ENCODE data around the gene CGN.

The CGN gene

DNA sequence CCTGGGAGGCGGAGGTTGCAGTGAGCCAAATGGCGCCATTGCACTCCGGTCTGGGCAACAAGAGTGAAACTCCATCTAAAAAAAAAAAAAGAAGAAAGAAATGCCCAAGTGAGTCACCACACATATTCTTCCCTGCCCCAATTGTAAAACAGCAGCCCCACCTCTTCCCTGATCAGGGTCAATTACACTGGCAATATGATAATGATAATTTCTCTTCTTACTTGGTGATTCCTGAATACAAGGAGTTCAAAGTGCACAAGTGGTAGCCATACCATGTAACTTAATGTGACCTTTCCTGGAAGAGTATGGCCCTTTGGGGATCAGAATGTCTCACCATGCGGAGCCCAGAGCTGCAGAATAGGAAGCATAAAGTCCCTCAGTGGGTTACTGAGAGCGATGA, 11.8 kb upstream of the CGN start:
- no peak overlapping the region for H2AFZ ChIP-seq (ENCODE audit: low read length)
- H3K23ac ChIP-seq (ENCODE audit: low read depth, low read length, poor library complexity): no peak overlapping the region
- no CpG with 5 or more reads among the region's 5 CpGs for WGBS, 2 donors (ENCODE audit: extremely low coverage in 2 of 2, insufficient read length in 2 of 2, insufficient replicate concordance in 1 of 2)
- H2BK120ac ChIP-seq (ENCODE audit: low read depth, low read length): no peak overlapping the region
- no peak overlapping the region for H3K4me2 ChIP-seq (ENCODE audit: insufficient read depth, low read length, poor library complexity, severe bottlenecking)
- no peak overlapping the region for H2BK12ac ChIP-seq (ENCODE audit: low read length)
- no peak overlapping the region for H3K4ac ChIP-seq (ENCODE audit: low read length)
- H2BK5ac ChIP-seq (ENCODE audit: low read length): no peak overlapping the region
- H3K79me1 ChIP-seq (ENCODE audit: low read depth, low read length): no peaks in the 10 kb centered on the region
- H4K8ac ChIP-seq (ENCODE audit: low read depth, low read length): no peak overlapping the region
- no peaks in the 10 kb centered on the region for H3K36me3 ChIP-seq (replicated peaks in 1 of 2; ENCODE audit: control insufficient read depth in 2 of 2, insufficient read depth in 2 of 2, low read length in 2 of 2)
- H3K18ac ChIP-seq (ENCODE audit: low read length): no peak overlapping the region
- H4K91ac ChIP-seq (ENCODE audit: low read depth, low read length, poor library complexity): no peak overlapping the region
- no peak overlapping the region for H3K4me3 ChIP-seq (ENCODE audit: low read length in 2 of 2)
- H3K27me3 ChIP-seq (ENCODE audit: control insufficient read depth in 3 of 3, insufficient read depth in 3 of 3, low read depth in 1 of 3, low read length in 3 of 3): peaks cover 0 to 11% (median 0%) of the 10 kb centered on the region in 3 experiments
- DNase-seq (ENCODE audit: low spot score): no peak
- peaks cover 6 to 10% of the 10 kb centered on the region in 2 donors for H3K4me1 ChIP-seq (ENCODE audit: control insufficient read depth in 2 of 2, insufficient read depth in 1 of 2, low read depth in 1 of 2, low read length in 2 of 2)
- H2AK5ac ChIP-seq (ENCODE audit: low read depth, low read length): no peak overlapping the region
- no peaks in the 10 kb centered on the region for H3K9me3 ChIP-seq (replicated peaks in 1 of 2; ENCODE audit: control insufficient read depth in 2 of 2, insufficient read depth in 1 of 2, low read depth in 1 of 2, low read length in 2 of 2)
- no peak overlapping the region for H2BK15ac ChIP-seq (ENCODE audit: low read length)
- no peak overlapping the region for H3K27ac ChIP-seq (replicated peaks; ENCODE audit: low read length)
- no peak overlapping the region for H3K14ac ChIP-seq (ENCODE audit: low read length)
- H3K9ac ChIP-seq (ENCODE audit: low read depth, low read length, poor library complexity): no peak overlapping the region

DNA sequence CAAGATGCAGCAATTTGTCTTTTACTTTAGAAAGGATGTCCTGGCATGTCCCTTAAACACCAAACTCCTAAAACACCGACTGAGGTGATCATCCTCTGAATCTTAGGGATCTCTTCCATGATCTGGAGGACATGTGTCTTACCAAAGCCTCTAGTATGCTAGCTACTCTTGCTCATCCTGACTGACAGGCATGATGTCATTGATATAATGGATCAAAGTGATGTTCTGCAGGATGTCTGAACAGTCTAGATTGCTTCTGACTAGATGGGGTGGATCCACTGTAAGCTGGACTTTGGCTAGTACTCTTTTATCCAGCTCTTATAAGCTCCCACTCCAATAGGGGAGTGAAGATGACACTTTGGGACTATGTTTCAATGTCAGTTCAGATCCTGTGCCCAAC, 11.3 kb upstream of the CGN start:
- Histone ChIP-seq H3K36me3 (replicated peaks in 1 of 2; ENCODE audit: control insufficient read depth in 2 of 2, insufficient read depth in 2 of 2, low read length in 2 of 2) (no peaks in the 10 kb centered on the region), H3K9ac (ENCODE audit: low read depth, low read length, poor library complexity) (no peak overlapping the region), H3K4ac (ENCODE audit: low read length) (no peak overlapping the region), H3K27ac (replicated peaks; ENCODE audit: low read length) (no peak overlapping the region), H3K23ac (ENCODE audit: low read depth, low read length, poor library complexity) (no peak overlapping the region), H2BK12ac (ENCODE audit: low read length) (no peak overlapping the region), H4K8ac (ENCODE audit: low read depth, low read length) (no peak overlapping the region), H2BK120ac (ENCODE audit: low read depth, low read length) (no peak overlapping the region), H2AFZ (ENCODE audit: low read length) (no peak overlapping the region), H2AK5ac (ENCODE audit: low read depth, low read length) (no peak overlapping the region), H3K18ac (ENCODE audit: low read length) (no peak overlapping the region), H3K9me3 (replicated peaks in 1 of 2; ENCODE audit: control insufficient read depth in 2 of 2, insufficient read depth in 1 of 2, low read depth in 1 of 2, low read length in 2 of 2) (no peaks in the 10 kb centered on the region), H3K4me1 (ENCODE audit: control insufficient read depth in 2 of 2, insufficient read depth in 1 of 2, low read depth in 1 of 2, low read length in 2 of 2) (peaks cover 6 to 9% of the 10 kb centered on the region in 2 donors), H2BK5ac (ENCODE audit: low read length) (no peak overlapping the region), H3K14ac (ENCODE audit: low read length) (no peak overlapping the region), H3K27me3 (ENCODE audit: control insufficient read depth in 3 of 3, insufficient read depth in 3 of 3, low read depth in 1 of 3, low read length in 3 of 3) (peaks cover 0 to 11% (median 0%) of the 10 kb centered on the region in 3 experiments), H4K91ac (ENCODE audit: low read depth, low read length, poor library complexity) (no peak overlapping the region), H2BK15ac (ENCODE audit: low read length) (no peak overlapping the region), H3K79me1 (ENCODE audit: low read depth, low read length) (no peaks in the 10 kb centered on the region), H3K4me3 (ENCODE audit: low read length in 2 of 2) (no peak overlapping the region), H3K4me2 (ENCODE audit: insufficient read depth, low read length, poor library complexity, severe bottlenecking) (no peak overlapping the region)
- no peak for DNase-seq (ENCODE audit: low spot score)
- WGBS, 2 donors (ENCODE audit: extremely low coverage in 2 of 2, insufficient read length in 2 of 2, insufficient replicate concordance in 1 of 2): no CpG with 5 or more reads among the region's 1 CpG

DNA sequence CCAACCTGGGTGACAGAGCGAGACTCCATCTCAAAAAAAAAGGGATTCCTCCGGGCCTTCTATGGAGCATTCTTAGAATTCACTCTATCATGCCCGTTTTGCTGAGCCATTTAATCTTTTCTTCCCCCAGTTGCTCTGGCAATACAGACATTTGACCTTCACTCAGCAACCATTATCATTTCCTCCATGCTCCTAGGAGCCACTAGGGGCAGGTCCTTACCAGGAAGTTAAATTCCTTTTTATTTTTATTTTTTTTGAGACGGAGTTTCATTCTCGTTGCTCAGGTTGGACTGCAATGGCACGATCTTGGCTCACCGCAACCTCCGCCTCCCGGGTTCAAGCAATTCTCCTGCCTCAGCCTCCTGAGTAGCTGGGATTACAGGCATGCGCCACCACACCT, 9.7 kb upstream of the CGN start:
- Histone ChIP-seq H3K27me3 (ENCODE audit: control insufficient read depth in 3 of 3, insufficient read depth in 3 of 3, low read depth in 1 of 3, low read length in 3 of 3) (peaks cover 0 to 11% (median 0%) of the 10 kb centered on the region in 3 experiments), H2AK5ac (ENCODE audit: low read depth, low read length) (no peak overlapping the region), H3K4me3 (ENCODE audit: low read length in 2 of 2) (no peak overlapping the region), H3K18ac (ENCODE audit: low read length) (no peak overlapping the region), H2BK120ac (ENCODE audit: low read depth, low read length) (no peak overlapping the region), H3K9ac (ENCODE audit: low read depth, low read length, poor library complexity) (no peak overlapping the region), H3K4me2 (ENCODE audit: insufficient read depth, low read length, poor library complexity, severe bottlenecking) (no peak overlapping the region), H4K8ac (ENCODE audit: low read depth, low read length) (no peak overlapping the region), H3K9me3 (replicated peaks in 1 of 2; ENCODE audit: control insufficient read depth in 2 of 2, insufficient read depth in 1 of 2, low read depth in 1 of 2, low read length in 2 of 2) (no peaks in the 10 kb centered on the region), H2BK5ac (ENCODE audit: low read length) (no peak overlapping the region), H3K4me1 (ENCODE audit: control insufficient read depth in 2 of 2, insufficient read depth in 1 of 2, low read depth in 1 of 2, low read length in 2 of 2) (peaks cover 3 to 5% of the 10 kb centered on the region in 2 donors), H2BK15ac (ENCODE audit: low read length) (no peak overlapping the region), H3K27ac (replicated peaks; ENCODE audit: low read length) (no peak overlapping the region), H4K91ac (ENCODE audit: low read depth, low read length, poor library complexity) (no peak overlapping the region), H3K79me1 (ENCODE audit: low read depth, low read length) (no peaks in the 10 kb centered on the region), H3K36me3 (replicated peaks in 1 of 2; ENCODE audit: control insufficient read depth in 2 of 2, insufficient read depth in 2 of 2, low read length in 2 of 2) (no peaks in the 10 kb centered on the region), H2BK12ac (ENCODE audit: low read length) (no peak overlapping the region), H3K23ac (ENCODE audit: low read depth, low read length, poor library complexity) (no peak overlapping the region), H3K14ac (ENCODE audit: low read length) (no peak overlapping the region), H2AFZ (ENCODE audit: low read length) (no peak overlapping the region), H3K4ac (ENCODE audit: low read length) (no peak overlapping the region)
- WGBS, 2 donors (ENCODE audit: extremely low coverage in 2 of 2, insufficient read length in 2 of 2, insufficient replicate concordance in 1 of 2): no CpG with 5 or more reads among the region's 10 CpGs
- no peak for DNase-seq (ENCODE audit: low spot score)

DNA sequence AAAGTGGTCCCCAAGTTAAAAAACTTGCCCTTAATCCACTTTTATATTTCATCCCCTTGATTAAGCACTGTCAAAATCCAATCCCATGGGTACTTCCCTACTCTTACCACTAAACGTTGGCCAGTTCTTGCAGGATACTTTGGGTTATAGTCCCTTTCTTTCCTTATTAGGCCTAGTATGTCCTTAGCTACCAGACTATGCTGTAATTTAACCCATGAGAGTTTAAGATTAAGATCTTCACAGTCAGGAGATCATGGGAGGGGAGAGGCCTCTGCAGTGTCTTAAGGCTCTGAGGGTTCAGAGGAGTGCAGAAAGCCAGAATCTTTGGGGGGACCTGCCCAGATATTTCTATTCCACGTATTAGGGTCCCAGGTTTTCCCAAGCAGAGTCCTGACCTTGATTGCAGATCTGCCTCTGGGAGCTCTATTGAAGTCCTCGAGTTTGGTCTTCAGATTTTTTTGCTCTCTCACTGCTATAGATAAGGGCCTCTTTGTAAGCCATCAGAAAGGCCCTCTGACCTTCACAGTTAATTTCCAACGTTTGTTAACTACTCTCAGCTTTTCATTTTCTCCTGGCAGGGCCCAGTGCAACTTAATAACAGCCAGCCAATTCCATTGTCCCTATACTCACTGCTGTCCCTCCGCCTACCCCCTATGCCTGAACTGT, 9.0 kb upstream of the CGN start:
- Histone ChIP-seq H3K27me3 (ENCODE audit: control insufficient read depth in 3 of 3, insufficient read depth in 3 of 3, low read depth in 1 of 3, low read length in 3 of 3) (peaks cover 0 to 11% (median 0%) of the 10 kb centered on the region in 3 experiments), H3K27ac (replicated peaks; ENCODE audit: low read length) (no peak overlapping the region), H3K79me1 (ENCODE audit: low read depth, low read length) (no peaks in the 10 kb centered on the region), H4K8ac (ENCODE audit: low read depth, low read length) (no peak overlapping the region), H3K14ac (ENCODE audit: low read length) (no peak overlapping the region), H3K4me2 (ENCODE audit: insufficient read depth, low read length, poor library complexity, severe bottlenecking) (no peak overlapping the region), H2AFZ (ENCODE audit: low read length) (peak overlapping the region; percentile 51), H3K9ac (ENCODE audit: low read depth, low read length, poor library complexity) (no peak overlapping the region), H2BK120ac (ENCODE audit: low read depth, low read length) (no peak overlapping the region), H3K18ac (ENCODE audit: low read length) (no peak overlapping the region), H3K23ac (ENCODE audit: low read depth, low read length, poor library complexity) (no peak overlapping the region), H3K4me1 (ENCODE audit: control insufficient read depth in 2 of 2, insufficient read depth in 1 of 2, low read depth in 1 of 2, low read length in 2 of 2) (peaks cover 3 to 5% of the 10 kb centered on the region in 2 donors), H2BK15ac (ENCODE audit: low read length) (no peak overlapping the region), H3K4me3 (ENCODE audit: low read length in 2 of 2) (no peak overlapping the region), H3K9me3 (replicated peaks in 1 of 2; ENCODE audit: control insufficient read depth in 2 of 2, insufficient read depth in 1 of 2, low read depth in 1 of 2, low read length in 2 of 2) (no peaks in the 10 kb centered on the region), H4K91ac (ENCODE audit: low read depth, low read length, poor library complexity) (no peak overlapping the region), H2AK5ac (ENCODE audit: low read depth, low read length) (no peak overlapping the region), H2BK5ac (ENCODE audit: low read length) (no peak overlapping the region), H3K36me3 (replicated peaks in 1 of 2; ENCODE audit: control insufficient read depth in 2 of 2, insufficient read depth in 2 of 2, low read length in 2 of 2) (no peaks in the 10 kb centered on the region), H3K4ac (ENCODE audit: low read length) (no peak overlapping the region), H2BK12ac (ENCODE audit: low read length) (no peak overlapping the region)
- WGBS, 2 donors (ENCODE audit: extremely low coverage in 2 of 2, insufficient read length in 2 of 2, insufficient replicate concordance in 1 of 2): no CpG with 5 or more reads among the region's 5 CpGs
- DNase-seq (ENCODE audit: low spot score): no peak
